Brain microvascular endothelial cell (primary cell): Measurements from ENCODE around the gene AHI1.

Experiments used
- DNase-seq: peaks from one replicate; pipeline ENCODE4 v3.0.0-alpha.2; 2020
- H3K27ac ChIP-seq: fragments of 250-450 bp; sonication (Bioruptor Pico); 2 replicates; pipeline ENCODE4 v1.5.1; 2020; ENCODE audit warnings: mild to moderate bottlenecking, moderate library complexity
- H3K27me3 ChIP-seq: fragments of 250-450 bp; sonication (Bioruptor Pico); replicated peaks from 2 replicates; pipeline ENCODE4 v1.5.1; 2020; ENCODE audit warnings: mild to moderate bottlenecking
- H3K36me3 ChIP-seq: fragments of 250-450 bp; sonication (Bioruptor Pico); replicated peaks from 2 replicates; pipeline ENCODE4 v1.5.1; 2020; ENCODE audit warnings: mild to moderate bottlenecking
- H3K4me3 ChIP-seq: 2 replicates; pipeline ENCODE4 v1.5.1; 2011; ENCODE audit warnings: low read depth, mild to moderate bottlenecking, control low read depth, low read length, moderate library complexity
- in situ Hi-C: cut with HindIII; loops from 2 replicates; pipeline ENCODE4 v1.10.0; 2017; ENCODE audit warnings: low sequenced_read_pairs, low pct_ligation_motif_present
- TF ChIP-seq, protein P1 (sequence below): IDR thresholded peaks from 2 replicates; pipeline ENCODE4 v1.5.1; 2011; ENCODE audit warnings: low read depth, mild to moderate bottlenecking, moderate library complexity, low read length, control low read depth, inconsistent platforms; ENCODE audit errors: missing control alignments

Gene AHI1

DNA sequence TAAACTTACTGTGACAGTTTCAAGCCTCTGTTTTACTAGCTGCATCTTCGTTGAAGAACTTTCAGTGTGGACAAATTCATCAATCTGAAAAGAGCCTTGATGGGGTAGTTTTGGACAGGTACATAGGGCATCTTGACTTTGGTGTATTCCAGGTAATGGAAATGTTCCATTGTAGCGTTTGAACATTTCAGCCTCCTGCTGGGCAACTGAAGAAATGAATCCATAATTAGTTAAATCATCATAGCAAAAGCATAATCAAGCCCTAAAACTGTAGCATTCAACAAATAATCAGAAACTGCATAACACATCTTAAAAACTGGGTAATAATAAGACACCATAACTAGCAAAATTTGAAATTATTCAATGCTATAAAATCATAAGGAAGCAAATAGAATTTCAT lies 86.2 kb downstream of the AHI1 start:
- no peak overlapping the region for H3K4me3 ChIP-seq
- TF ChIP-seq, protein P1, sequence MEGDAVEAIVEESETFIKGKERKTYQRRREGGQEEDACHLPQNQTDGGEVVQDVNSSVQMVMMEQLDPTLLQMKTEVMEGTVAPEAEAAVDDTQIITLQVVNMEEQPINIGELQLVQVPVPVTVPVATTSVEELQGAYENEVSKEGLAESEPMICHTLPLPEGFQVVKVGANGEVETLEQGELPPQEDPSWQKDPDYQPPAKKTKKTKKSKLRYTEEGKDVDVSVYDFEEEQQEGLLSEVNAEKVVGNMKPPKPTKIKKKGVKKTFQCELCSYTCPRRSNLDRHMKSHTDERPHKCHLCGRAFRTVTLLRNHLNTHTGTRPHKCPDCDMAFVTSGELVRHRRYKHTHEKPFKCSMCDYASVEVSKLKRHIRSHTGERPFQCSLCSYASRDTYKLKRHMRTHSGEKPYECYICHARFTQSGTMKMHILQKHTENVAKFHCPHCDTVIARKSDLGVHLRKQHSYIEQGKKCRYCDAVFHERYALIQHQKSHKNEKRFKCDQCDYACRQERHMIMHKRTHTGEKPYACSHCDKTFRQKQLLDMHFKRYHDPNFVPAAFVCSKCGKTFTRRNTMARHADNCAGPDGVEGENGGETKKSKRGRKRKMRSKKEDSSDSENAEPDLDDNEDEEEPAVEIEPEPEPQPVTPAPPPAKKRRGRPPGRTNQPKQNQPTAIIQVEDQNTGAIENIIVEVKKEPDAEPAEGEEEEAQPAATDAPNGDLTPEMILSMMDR = peak; percentile 39
- H3K27me3 ChIP-seq = no peaks in the 10 kb centered on the region
- H3K36me3 ChIP-seq = peaks cover 8% of the 10 kb centered on the region
- in situ Hi-C loops = no loop called here
- DNase-seq = no peak
- H3K27ac ChIP-seq = no peak overlapping the region

DNA sequence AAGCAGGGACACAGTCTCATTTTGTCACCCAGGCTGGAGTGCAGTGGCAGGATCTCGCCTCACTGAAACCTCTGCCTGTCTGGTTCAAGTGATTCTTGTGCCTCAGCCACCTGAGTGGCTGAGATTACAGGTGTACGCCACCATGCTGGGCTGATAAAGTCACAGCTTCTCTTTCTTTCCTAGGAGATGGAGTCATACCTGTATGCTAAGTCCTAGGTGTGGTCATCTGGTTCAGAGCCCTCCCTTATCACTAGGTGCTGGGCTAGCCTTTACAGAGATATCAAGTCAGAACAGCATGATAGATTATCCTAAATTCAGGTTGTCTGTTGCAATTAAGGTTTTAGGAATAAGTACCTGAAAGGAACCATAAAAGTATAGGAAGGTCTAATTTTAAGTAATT lies 86.7 kb downstream of the AHI1 start:
- TF ChIP-seq, protein P1 = no peak
- Histone ChIP-seq H3K36me3 (peaks cover 8% of the 10 kb centered on the region), H3K27me3 (no peaks in the 10 kb centered on the region), H3K27ac (no peak overlapping the region), H3K4me3 (no peak overlapping the region)
- in situ Hi-C loops = no loop called here
- no peak for DNase-seq

DNA sequence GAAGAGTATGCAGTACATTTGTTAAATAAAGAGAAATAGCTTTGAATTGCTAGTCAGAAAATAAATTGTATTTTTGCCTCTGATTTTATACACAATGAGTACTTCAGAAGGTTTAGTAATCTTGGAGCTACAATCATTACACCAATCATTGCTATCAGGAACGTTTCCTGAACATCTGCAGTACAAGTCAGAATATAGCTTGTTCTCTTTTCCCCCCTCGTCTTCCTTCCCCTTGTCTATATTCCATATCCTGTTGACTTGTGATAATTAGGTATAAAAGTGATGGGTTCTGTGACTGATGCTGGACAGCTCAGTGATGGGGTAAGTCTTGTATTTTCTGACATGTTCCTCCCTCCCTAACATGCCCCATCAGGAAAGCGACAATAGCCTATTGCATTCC lies 94.0 kb downstream of the AHI1 start:
- Histone ChIP-seq H3K27ac (no peak overlapping the region), H3K36me3 (no peaks in the 10 kb centered on the region), H3K27me3 (no peaks in the 10 kb centered on the region), H3K4me3 (no peak overlapping the region)
- TF ChIP-seq, protein P1 = no peak
- in situ Hi-C loops = no loop called here
- DNase-seq = no peak

DNA sequence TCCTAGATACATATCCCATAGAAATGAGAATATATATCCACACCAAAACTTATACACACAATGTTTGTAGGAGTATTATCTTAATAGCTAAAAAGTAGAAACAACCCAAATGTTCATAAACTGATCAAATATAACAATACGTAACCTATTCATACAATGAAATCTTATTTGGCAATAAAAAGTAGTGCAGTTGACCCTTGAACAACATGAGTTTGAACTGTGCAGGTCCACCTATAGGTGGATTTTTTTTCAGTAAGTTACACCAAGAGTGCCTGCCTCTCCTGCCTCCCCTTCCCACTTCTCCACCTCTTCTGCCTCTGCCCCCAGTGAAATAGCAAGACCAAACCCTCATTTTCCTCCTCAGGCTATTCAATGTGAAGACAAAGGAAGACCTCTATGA lies 95.2 kb downstream of the AHI1 start:
- no peaks in the 10 kb centered on the region for H3K36me3 ChIP-seq
- TF ChIP-seq, protein P1 = no peak
- no peak for DNase-seq
- H3K4me3 ChIP-seq = no peak overlapping the region
- H3K27ac ChIP-seq = no peak overlapping the region
- H3K27me3 ChIP-seq = no peaks in the 10 kb centered on the region
- in situ Hi-C loops = no loop called here

DNA sequence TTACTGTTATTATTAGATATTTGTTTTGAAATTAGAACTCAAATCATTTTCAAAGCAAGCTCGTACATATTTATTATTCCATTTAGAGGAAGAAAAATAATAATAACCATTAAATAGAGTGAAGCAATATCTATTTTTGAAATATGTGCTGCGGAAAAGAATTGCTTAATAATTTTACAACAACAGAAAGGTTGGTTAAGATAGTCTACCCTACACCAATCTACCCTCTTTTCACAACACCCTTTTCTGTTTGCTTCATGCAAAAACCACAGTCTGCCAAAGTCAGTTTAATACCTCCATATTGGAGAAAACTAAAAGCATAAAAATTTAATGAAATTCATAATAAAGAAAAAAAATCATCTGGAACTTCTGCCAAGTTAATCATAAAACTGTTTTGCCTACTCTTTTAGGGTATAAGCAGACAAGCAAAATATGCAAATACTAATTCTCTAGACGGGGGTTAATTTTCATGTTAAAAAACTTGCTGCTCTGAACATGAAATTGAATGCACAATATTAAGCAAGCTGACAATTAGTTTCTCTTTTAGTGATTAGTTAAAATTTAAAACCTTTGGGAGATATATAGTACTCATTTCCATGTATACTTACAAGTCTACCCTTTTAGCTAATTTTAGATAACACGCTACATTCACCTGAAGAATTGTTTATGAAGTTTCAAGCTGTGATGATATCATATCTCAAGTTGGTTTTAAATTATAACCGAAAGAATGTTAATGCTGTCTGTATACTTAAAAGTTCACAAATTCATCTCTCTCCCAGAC lies 100.2 kb downstream of the AHI1 start:
- no peak overlapping the region for H3K4me3 ChIP-seq
- in situ Hi-C loops = no loop called here
- no peaks in the 10 kb centered on the region for H3K27me3 ChIP-seq
- DNase-seq = no peak
- no peaks in the 10 kb centered on the region for H3K36me3 ChIP-seq
- TF ChIP-seq, protein P1 = no peak
- no peak overlapping the region for H3K27ac ChIP-seq

DNA sequence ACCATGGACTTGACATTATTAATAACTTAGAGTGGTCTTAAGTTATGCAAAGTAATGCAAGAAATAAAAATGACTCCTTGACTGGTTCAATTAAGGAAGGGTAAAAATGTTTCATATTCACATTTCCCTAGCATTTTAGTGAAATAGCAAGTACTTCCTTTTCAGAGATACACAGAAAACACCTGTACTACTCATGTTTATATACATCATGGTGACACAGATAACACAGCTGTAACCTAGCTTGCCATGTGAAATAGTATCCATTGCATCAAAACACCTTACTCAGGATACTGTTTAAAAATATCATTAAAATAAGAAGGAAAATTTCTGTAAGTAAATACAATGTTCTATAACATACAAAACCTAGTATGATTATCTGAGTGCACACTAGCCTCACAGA lies 102.4 kb downstream of the AHI1 start:
- H3K27ac ChIP-seq = no peak overlapping the region
- H3K4me3 ChIP-seq = no peak overlapping the region
- no peaks in the 10 kb centered on the region for H3K36me3 ChIP-seq
- in situ Hi-C loops = no loop called here
- no peaks in the 10 kb centered on the region for H3K27me3 ChIP-seq
- DNase-seq = no peak
- TF ChIP-seq, protein P1 = no peak
